Head of caudate nucleus (tissue), 42 donors: Measurements from ENCODE around the gene TNC.

Experiments
- DNase-seq, 42 donors: peaks; one replicate each; pipeline versions ENCODE4 v3.0.0 to v3.0.0-alpha.2; 2020 to 2021; ENCODE audit warnings: mixed read lengths in 7 of 42
- intact Hi-C: fragments of 100-400 bp; cut with DNase I; formaldehyde crosslinking; loops from one replicate; pipeline ENCODE4 v1.15.0; 2022

The TNC gene

GRCh38 chr9:115107701-115108100 lies 10.3 kb downstream of the TNC start:
- intact Hi-C loops = no loop called here
- DNase-seq = no peak

- DNase-seq = no peak
- intact Hi-C loops = no loop called here
These were observed 11.3 kb downstream of the TNC start for GRCh38 chr9:115106642-115107041.

GRCh38 chr9:115106001-115106400 lies 12.0 kb downstream of the TNC start:
- intact Hi-C loops = no loop called here
- no peak for DNase-seq

- no peak for DNase-seq
- intact Hi-C loops = no loop called here
These were observed 13.0 kb downstream of the TNC start for GRCh38 chr9:115104908-115105307.

GRCh38 chr9:115103746-115104477 lies 14.0 kb downstream of the TNC start:
- DNase-seq = no peak
- intact Hi-C loops = no loop called here

GRCh38 chr9:115099901-115100300 lies 18.1 kb downstream of the TNC start:
- DNase-seq = peak in 18 of 42 donors; percentile 5 to 77 (median 40)
- intact Hi-C loops = no loop called here

GRCh38 chr9:115098226-115098965 lies 19.6 kb downstream of the TNC start:
- intact Hi-C loops = no loop called here
- no peak for DNase-seq

GRCh38 chr9:115093520-115093919 lies 24.4 kb downstream of the TNC start:
- DNase-seq = no peak
- intact Hi-C loops = no loop called here

GRCh38 chr9:115090486-115090885 lies 27.5 kb downstream of the TNC start:
- DNase-seq = no peak

GRCh38 chr9:115088860-115089259 lies 29.1 kb downstream of the TNC start:
- no peak for DNase-seq
- intact Hi-C loops = no loop called here

More at GRCh38 chr9:115090486-115090885, 27.5 kb downstream of the TNC start:
- intact Hi-C loops = no loop called here

- DNase-seq = no peak
- intact Hi-C loops = no loop called here
These were observed 31.1 kb downstream of the TNC start for GRCh38 chr9:115086886-115087285.

- no peak for DNase-seq
- intact Hi-C loops = no loop called here
These were observed 31.5 kb downstream of the TNC start for GRCh38 chr9:115086461-115086860.

GRCh38 chr9:115085773-115086377 lies 32.1 kb downstream of the TNC start:
- DNase-seq = peak in 8 of 42 donors; percentile 11 to 40 (median 23)
- intact Hi-C loops = no loop called here

GRCh38 chr9:115084709-115085108 lies 33.2 kb downstream of the TNC start:
- intact Hi-C loops = no loop called here

GRCh38 chr9:115084157-115084556 lies 33.8 kb downstream of the TNC start:
- no peak for DNase-seq
- intact Hi-C loops = no loop called here

More at GRCh38 chr9:115084709-115085108, 33.2 kb downstream of the TNC start:
- no peak for DNase-seq

GRCh38 chr9:115080242-115080641 lies 37.7 kb downstream of the TNC start:
- DNase-seq = no peak

GRCh38 chr9:115079156-115079555 lies 38.8 kb downstream of the TNC start:
- DNase-seq = no peak
- intact Hi-C loops = no loop called here

More at GRCh38 chr9:115080242-115080641, 37.7 kb downstream of the TNC start:
- intact Hi-C loops = no loop called here

- no peak for DNase-seq
- intact Hi-C loops = no loop called here
These were observed 44.5 kb downstream of the TNC start for GRCh38 chr9:115073456-115073855.

- intact Hi-C loops = no loop called here
- DNase-seq = no peak
These were observed 46.8 kb downstream of the TNC start for GRCh38 chr9:115071176-115071575.

- no peak for DNase-seq
- intact Hi-C loops = no loop called here
These were observed 48.2 kb downstream of the TNC start for GRCh38 chr9:115069771-115070170.
